ENCODE data around the gene PRKG1. TPM values are rescaled to one million over a fixed set of nuclear protein-coding genes. Genes with fewer than 3 reads are reported as not detected.

Gene PRKG1
- total RNA-seq, 1 experiment from 2014 or later, result 0.09 TPM

DNA sequence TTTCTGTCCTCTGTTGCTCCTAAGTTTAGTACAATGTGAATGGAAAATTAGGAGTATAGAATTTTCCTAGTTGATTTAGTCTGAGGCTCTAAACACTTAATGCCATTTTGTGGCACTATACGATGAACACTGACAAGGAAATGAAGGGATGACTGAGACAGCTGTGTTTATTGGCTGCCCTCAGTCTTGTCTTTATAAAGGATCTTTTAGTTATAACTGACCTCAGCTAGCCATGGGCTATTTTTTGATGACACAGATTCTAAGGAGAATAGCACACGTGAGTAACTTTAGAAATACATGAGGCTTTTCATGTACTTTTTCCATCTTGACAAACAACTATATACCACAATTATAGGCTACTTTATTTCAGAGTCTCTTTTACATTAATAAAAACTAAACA is 113.7 kb downstream of the PRKG1 start:
- POLR2A ChIA-PET, result no interaction called here
- DNase-seq, result no peak
- intact Hi-C loops (cut with micrococcal nuclease; ENCODE audit: unreplicated experiment), result no loop called here
- no peaks in the 10 kb centered on the region for H3K36me3 ChIP-seq (ENCODE audit: control insufficient read depth, insufficient read depth, low read length)
- H3K27me3 Mint-ChIP-seq (ENCODE audit: insufficient read depth, unreplicated experiment), result peaks cover 3% of the 10 kb centered on the region
- H3K36me3 Mint-ChIP-seq (ENCODE audit: insufficient read depth, unreplicated experiment), result no peaks in the 10 kb centered on the region
- TF ChIP-seq, protein P1, sequence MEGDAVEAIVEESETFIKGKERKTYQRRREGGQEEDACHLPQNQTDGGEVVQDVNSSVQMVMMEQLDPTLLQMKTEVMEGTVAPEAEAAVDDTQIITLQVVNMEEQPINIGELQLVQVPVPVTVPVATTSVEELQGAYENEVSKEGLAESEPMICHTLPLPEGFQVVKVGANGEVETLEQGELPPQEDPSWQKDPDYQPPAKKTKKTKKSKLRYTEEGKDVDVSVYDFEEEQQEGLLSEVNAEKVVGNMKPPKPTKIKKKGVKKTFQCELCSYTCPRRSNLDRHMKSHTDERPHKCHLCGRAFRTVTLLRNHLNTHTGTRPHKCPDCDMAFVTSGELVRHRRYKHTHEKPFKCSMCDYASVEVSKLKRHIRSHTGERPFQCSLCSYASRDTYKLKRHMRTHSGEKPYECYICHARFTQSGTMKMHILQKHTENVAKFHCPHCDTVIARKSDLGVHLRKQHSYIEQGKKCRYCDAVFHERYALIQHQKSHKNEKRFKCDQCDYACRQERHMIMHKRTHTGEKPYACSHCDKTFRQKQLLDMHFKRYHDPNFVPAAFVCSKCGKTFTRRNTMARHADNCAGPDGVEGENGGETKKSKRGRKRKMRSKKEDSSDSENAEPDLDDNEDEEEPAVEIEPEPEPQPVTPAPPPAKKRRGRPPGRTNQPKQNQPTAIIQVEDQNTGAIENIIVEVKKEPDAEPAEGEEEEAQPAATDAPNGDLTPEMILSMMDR (IDR thresholded peaks at IDR 0.05; ENCODE audit: insufficient read depth in 1 of 2, low read depth in 1 of 2, low read length in 1 of 2, severe bottlenecking in 1 of 2, unreplicated experiment in 1 of 2), result no peak
- H3K27ac Mint-ChIP-seq (ENCODE audit: unreplicated experiment), result no peak overlapping the region
- H3K9me3 ChIP-seq, result peaks cover 3% of the 10 kb centered on the region; the same call in 1 of the 2 replicates
- H3K4me3 Mint-ChIP-seq (ENCODE audit: unreplicated experiment), result no peak overlapping the region
- H3K9me3 Mint-ChIP-seq (ENCODE audit: unreplicated experiment), result no peaks in the 10 kb centered on the region
- CTCF ChIA-PET, result no interaction called here
- H3K4me1 Mint-ChIP-seq (ENCODE audit: low read depth, unreplicated experiment), result no peaks in the 10 kb centered on the region
- no peaks in the 10 kb centered on the region for H3K4me1 ChIP-seq
- no peaks in the 10 kb centered on the region for H3K27me3 ChIP-seq (replicated peaks; ENCODE audit: control insufficient read depth, insufficient read depth, low read length)
- no TSS peak for BruUV-seq (replicated peaks)
- H3K4me3 ChIP-seq (ENCODE audit: low read depth, low read length), result no peak overlapping the region

DNA sequence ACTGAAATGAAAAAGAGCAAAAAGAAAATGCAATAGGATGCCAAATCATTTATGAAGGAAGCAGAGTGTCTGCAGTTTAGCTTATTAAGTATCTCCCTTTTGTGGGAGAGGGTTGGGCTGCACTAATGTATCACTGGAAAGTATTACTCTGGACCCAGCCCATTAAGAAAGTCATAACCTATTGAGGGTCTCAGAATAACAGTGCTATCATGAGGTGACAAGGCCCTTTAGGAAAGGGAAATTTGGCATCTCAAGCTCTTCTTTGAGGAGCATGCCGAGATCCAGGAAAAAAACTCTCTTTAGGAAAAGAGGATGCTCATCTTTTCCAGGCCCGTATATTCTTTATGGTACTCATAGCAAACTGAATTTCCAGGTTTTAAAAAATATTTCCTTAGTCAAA is 114.6 kb downstream of the PRKG1 start:
- H3K4me1 Mint-ChIP-seq (ENCODE audit: low read depth, unreplicated experiment), result no peaks in the 10 kb centered on the region
- H3K27me3 ChIP-seq (replicated peaks; ENCODE audit: control insufficient read depth, insufficient read depth, low read length), result no peaks in the 10 kb centered on the region
- intact Hi-C loops (cut with micrococcal nuclease; ENCODE audit: unreplicated experiment), result no loop called here
- no peak overlapping the region for H3K27ac Mint-ChIP-seq (ENCODE audit: unreplicated experiment)
- peaks cover 3% of the 10 kb centered on the region for H3K27me3 Mint-ChIP-seq (ENCODE audit: insufficient read depth, unreplicated experiment)
- no peaks in the 10 kb centered on the region for H3K4me1 ChIP-seq
- H3K4me3 Mint-ChIP-seq (ENCODE audit: unreplicated experiment), result no peak overlapping the region
- H3K36me3 ChIP-seq (ENCODE audit: control insufficient read depth, insufficient read depth, low read length), result no peaks in the 10 kb centered on the region
- no peaks in the 10 kb centered on the region for H3K9me3 Mint-ChIP-seq (ENCODE audit: unreplicated experiment)
- no TSS peak for BruUV-seq (replicated peaks)
- no peak for DNase-seq
- POLR2A ChIA-PET, result no interaction called here
- CTCF ChIA-PET, result no interaction called here
- H3K36me3 Mint-ChIP-seq (ENCODE audit: insufficient read depth, unreplicated experiment), result no peaks in the 10 kb centered on the region
- H3K9me3 ChIP-seq, result peaks cover 3% of the 10 kb centered on the region; the same call in 1 of the 2 replicates
- TF ChIP-seq, protein P1 (IDR thresholded peaks at IDR 0.05; ENCODE audit: insufficient read depth in 1 of 2, low read depth in 1 of 2, low read length in 1 of 2, severe bottlenecking in 1 of 2, unreplicated experiment in 1 of 2), result no peak
- H3K4me3 ChIP-seq (ENCODE audit: low read depth, low read length), result no peak overlapping the region

- Mint-ChIP-seq H3K9me3 (ENCODE audit: unreplicated experiment) (no peaks in the 10 kb centered on the region), H3K4me1 (ENCODE audit: low read depth, unreplicated experiment) (no peaks in the 10 kb centered on the region), H3K4me3 (ENCODE audit: unreplicated experiment) (no peak overlapping the region), H3K27ac (ENCODE audit: unreplicated experiment) (no peak overlapping the region), H3K27me3 (ENCODE audit: insufficient read depth, unreplicated experiment) (peaks cover 15% of the 10 kb centered on the region), H3K36me3 (ENCODE audit: insufficient read depth, unreplicated experiment) (no peaks in the 10 kb centered on the region)
- Histone ChIP-seq H3K36me3 (ENCODE audit: control insufficient read depth, insufficient read depth, low read length) (no peaks in the 10 kb centered on the region), H3K4me3 (ENCODE audit: low read depth, low read length) (no peak overlapping the region), H3K4me1 (no peaks in the 10 kb centered on the region), H3K9me3 (no peaks in the 10 kb centered on the region), H3K27me3 (replicated peaks; ENCODE audit: control insufficient read depth, insufficient read depth, low read length) (no peaks in the 10 kb centered on the region)
- TF ChIP-seq, protein P1 (IDR thresholded peaks at IDR 0.05; ENCODE audit: insufficient read depth in 1 of 2, low read depth in 1 of 2, low read length in 1 of 2, severe bottlenecking in 1 of 2, unreplicated experiment in 1 of 2), result no peak
- no TSS peak for BruUV-seq (replicated peaks)
- DNase-seq, result no peak
- intact Hi-C loops (cut with micrococcal nuclease; ENCODE audit: unreplicated experiment), result no loop called here
- ChIA-PET CTCF (no interaction called here), POLR2A (no interaction called here)
These were observed 122.4 kb downstream of the PRKG1 start for GRCh38 chr10:51196508-51197175.

Data from Caco-2 (cell line).